Testis (tissue), 3 donors: Measurements from ENCODE around the gene GRIA3. TPM values are rescaled to one million over a fixed set of nuclear protein-coding genes. Genes with fewer than 3 reads are reported as not detected.

ENCODE experiments used
- DNase-seq: peaks from one replicate; pipeline ENCODE4 v3.0.0-alpha.2; 2019
- H3K27ac ChIP-seq, 2 donors: fragments of 200-600 bp; sonication (generic); one replicate each; pipeline ENCODE4 v1.5.1; 2019
- H3K27me3 ChIP-seq: fragments of 200-600 bp; sonication (generic); one replicate; pipeline ENCODE4 v1.5.1; 2019
- H3K36me3 ChIP-seq: fragments of 200-600 bp; sonication (generic); one replicate; pipeline ENCODE4 v1.5.1; 2017; ENCODE audit warnings: low read depth; ENCODE audit errors: missing control alignments
- H3K4me1 ChIP-seq: fragments of 200-600 bp; sonication (generic); one replicate; pipeline ENCODE4 v1.5.1; 2019
- H3K4me3 ChIP-seq, 2 donors: fragments of 200-600 bp; sonication (generic); one replicate each; pipeline ENCODE4 v1.5.1; 2017 to 2019
- H3K9me3 ChIP-seq: fragments of 200-600 bp; sonication (generic); one replicate; pipeline ENCODE4 v1.5.1; 2017
- POLR2A ChIP-seq: fragments of 450-650 bp; IDR thresholded peaks from one replicate; pipeline ENCODE4 v1.6.1; 2017; ENCODE audit warnings: antibody characterized with exemption, mild to moderate bottlenecking, moderate library complexity
- WGBS, 2 donors: methylation state at CpG; one replicate each; pipeline ENCODE4 v1.1.5; 2018; 5-methylcytosine and 5-hydroxymethylcytosine counted together
- intact Hi-C: fragments of 100-400 bp; cut with DNase I; formaldehyde crosslinking; loops from one replicate; pipeline ENCODE4 v1.15.1; 2023; ENCODE audit warnings: low total_unique reads
- polyA plus RNA-seq: library from polyadenylated mRNA; stranded (reverse); fragments of 350-450 nt; fragmentation: Illumina TruSeq; extraction: RNeasy Lipid Tissue Mini Kit (QIAGEN cat#74804); gene quantifications from one replicate; pipeline ENCODE4 v1.2.3, GENCODE V29; 2014; ENCODE audit warnings: low read depth, low replicate concordance; ENCODE audit not compliant: insufficient read depth
- total RNA-seq, 2 donors: library from RNA; depleted of rRNA; stranded (reverse); fragments of >200 nt; gene quantifications; one replicate each; pipeline ENCODE4 v1.2.3, GENCODE V29; 2016
- TF ChIP-seq, protein P1 (sequence below), 3 experiments: fragments of 450-650 bp in 2 of 3; fragments of 200-600 bp in 1 of 3; sonication (generic) in 1 of 3; IDR thresholded peaks; one replicate each; pipeline ENCODE4 v1.5.1; 2016 to 2019; ENCODE audit warnings: antibody characterized with exemption in 3 of 3, mild to moderate bottlenecking in 2 of 3, moderate library complexity in 1 of 3

The GRIA3 gene
- total and polyA plus RNA-seq, 3 donors from 2014 or later, result 1.2 to 2.4 (median 2.0) TPM

DNA sequence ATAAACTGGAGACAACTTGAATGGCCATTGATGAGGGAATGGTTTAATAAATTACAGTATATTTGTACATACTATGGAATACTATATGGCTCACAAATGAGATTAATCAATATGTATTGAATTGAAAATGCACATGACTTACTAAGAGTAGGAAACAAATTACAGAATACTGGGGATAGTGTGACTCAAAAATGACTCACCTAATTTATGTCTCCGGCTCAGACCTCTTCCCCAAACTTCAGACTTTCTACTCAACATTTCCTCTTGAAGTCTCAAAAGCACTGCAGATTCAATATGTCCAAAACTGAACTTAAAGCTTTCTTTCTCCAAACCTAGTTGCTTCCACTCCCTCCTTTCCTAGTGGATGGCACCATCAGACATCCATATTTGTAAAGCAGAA is 28.8 kb upstream of the GRIA3 start:
- no peaks in the 10 kb centered on the region for H3K36me3 ChIP-seq

DNA sequence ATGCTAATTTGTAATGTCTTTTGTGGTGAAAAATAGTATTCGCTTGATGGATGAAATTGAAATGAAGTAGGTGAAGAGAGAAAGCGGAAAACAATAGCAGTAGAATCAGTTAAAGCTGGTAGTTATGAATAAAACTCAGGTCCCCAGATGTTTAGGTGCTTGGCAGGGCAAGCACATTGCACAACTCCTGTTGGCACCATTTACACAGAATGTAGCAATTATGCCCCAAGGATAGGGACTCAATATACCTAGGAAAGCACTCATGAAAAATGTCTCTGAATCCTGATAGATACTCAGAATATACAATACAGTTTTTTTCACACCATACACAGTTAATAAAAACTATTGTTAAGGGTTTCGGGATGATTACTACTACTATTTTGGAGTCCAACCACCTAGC is 26.5 kb upstream of the GRIA3 start:
- no peak for DNase-seq
- intact Hi-C loops, result no loop called here
- H3K27ac ChIP-seq, result no peak overlapping the region
- WGBS, 2 donors, result 91 to 94% methylated on average over 3 of the region's 3 CpGs
- no peaks in the 10 kb centered on the region for H3K36me3 ChIP-seq
- no peaks in the 10 kb centered on the region for H3K4me1 ChIP-seq
- TF ChIP-seq POLR2A, result no peak
- TF ChIP-seq, protein P1, sequence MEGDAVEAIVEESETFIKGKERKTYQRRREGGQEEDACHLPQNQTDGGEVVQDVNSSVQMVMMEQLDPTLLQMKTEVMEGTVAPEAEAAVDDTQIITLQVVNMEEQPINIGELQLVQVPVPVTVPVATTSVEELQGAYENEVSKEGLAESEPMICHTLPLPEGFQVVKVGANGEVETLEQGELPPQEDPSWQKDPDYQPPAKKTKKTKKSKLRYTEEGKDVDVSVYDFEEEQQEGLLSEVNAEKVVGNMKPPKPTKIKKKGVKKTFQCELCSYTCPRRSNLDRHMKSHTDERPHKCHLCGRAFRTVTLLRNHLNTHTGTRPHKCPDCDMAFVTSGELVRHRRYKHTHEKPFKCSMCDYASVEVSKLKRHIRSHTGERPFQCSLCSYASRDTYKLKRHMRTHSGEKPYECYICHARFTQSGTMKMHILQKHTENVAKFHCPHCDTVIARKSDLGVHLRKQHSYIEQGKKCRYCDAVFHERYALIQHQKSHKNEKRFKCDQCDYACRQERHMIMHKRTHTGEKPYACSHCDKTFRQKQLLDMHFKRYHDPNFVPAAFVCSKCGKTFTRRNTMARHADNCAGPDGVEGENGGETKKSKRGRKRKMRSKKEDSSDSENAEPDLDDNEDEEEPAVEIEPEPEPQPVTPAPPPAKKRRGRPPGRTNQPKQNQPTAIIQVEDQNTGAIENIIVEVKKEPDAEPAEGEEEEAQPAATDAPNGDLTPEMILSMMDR (IDR thresholded peaks at IDR 0.05), result no peak
- H3K27me3 ChIP-seq, result no peaks in the 10 kb centered on the region
- H3K9me3 ChIP-seq, result no peaks in the 10 kb centered on the region
- H3K4me3 ChIP-seq, result no peak overlapping the region

More for the DNA sequence above, 28.8 kb upstream of the GRIA3 start:
- Histone ChIP-seq H3K27ac (no peak overlapping the region), H3K4me3 (no peak overlapping the region), H3K4me1 (no peaks in the 10 kb centered on the region), H3K9me3 (no peaks in the 10 kb centered on the region), H3K27me3 (no peaks in the 10 kb centered on the region)
- DNase-seq, result no peak
- intact Hi-C loops, result no loop called here
- WGBS, 2 donors, result 90 to 93% methylated on average over 1 of the region's 1 CpG
- TF ChIP-seq, protein P1 (IDR thresholded peaks at IDR 0.05), result no peak
- no peak for TF ChIP-seq POLR2A

DNA sequence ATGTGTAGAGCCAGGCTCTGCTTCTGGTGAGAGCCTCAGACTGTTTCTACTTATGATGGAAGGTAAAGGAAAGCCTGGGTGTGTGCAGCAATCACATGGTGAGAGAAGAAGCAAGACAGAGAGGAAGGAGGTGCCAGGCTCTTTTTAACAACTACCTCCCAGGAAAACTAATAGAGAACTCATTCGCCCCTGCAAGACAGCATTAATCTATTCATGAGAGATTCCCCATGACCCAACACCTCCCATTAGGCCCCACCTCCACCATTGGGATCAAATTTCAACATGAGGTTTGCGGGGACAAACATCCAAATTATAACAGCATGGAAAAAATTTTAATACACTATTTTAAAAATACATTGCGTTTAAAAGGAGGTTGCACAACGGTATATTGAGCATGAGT is 24.7 kb upstream of the GRIA3 start:
- intact Hi-C loops, result no loop called here
- Histone ChIP-seq H3K27ac (no peak overlapping the region), H3K4me1 (no peaks in the 10 kb centered on the region), H3K9me3 (no peaks in the 10 kb centered on the region), H3K36me3 (no peaks in the 10 kb centered on the region), H3K4me3 (no peak overlapping the region), H3K27me3 (no peaks in the 10 kb centered on the region)
- WGBS, 2 donors, result 79 to 98% methylated on average over 4 of the region's 4 CpGs
- TF ChIP-seq POLR2A, result no peak
- TF ChIP-seq, protein P1 (IDR thresholded peaks at IDR 0.05), result no peak
- DNase-seq, result no peak

DNA sequence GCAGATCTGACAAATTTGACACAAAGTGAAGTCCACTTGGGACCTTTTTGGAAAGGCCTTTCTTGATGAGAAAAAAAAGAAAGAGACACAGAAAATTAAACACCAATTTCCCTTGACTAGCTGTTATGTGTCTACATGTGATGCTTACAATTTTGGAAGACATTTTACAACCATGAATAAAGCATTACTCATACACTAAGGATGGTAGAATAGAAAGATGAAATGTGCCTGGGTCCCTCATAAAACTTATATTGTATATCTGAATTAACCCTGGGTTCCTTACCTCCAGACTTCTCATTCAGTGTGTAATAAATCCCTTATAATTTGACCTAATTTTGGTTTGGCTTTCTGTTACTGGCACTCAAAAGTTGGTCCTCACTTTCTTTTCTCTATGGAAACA is 16.5 kb upstream of the GRIA3 start:
- H3K4me3 ChIP-seq, result no peak overlapping the region
- DNase-seq, result no peak
- H3K4me1 ChIP-seq, result no peaks in the 10 kb centered on the region
- no peak for TF ChIP-seq POLR2A
- TF ChIP-seq, protein P1 (IDR thresholded peaks at IDR 0.05), result no peak
- H3K27ac ChIP-seq, result no peak overlapping the region
- intact Hi-C loops, result no loop called here
- H3K27me3 ChIP-seq, result no peaks in the 10 kb centered on the region
- H3K36me3 ChIP-seq, result no peaks in the 10 kb centered on the region
- H3K9me3 ChIP-seq, result no peaks in the 10 kb centered on the region

DNA sequence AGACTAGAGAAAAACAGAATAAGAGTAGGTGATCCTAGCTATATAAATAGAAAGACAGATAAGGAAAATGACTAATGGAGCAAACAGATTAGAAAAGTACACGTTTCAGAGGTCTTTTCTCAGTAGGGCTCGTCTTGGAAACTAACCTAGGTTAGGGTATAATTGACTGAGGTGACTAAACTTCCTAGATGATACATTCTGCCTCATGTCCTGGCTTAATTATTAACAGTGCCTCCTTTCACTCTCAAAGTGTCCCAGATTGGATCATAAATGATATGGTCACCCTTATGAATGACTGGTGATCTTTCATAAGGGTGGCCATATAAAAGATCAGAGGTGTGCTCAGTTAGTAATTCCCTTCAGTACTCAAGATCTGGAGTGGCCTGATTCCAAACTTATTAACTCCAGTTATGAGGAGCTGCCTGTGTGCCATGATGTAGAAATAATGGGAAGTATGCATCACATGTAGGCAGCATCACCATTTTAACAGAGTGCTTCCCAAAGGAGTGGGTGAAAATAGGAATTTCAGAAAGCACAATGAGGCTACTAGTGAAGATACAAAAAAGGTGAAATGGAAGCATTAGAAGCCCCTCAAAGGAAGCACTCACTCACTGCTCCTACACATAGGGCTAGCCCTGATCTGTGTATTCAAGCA is 14.7 kb upstream of the GRIA3 start:
- DNase-seq, result no peak
- 61 to 78% methylated on average over 2 of the region's 2 CpGs for WGBS, 2 donors
- Histone ChIP-seq H3K36me3 (no peaks in the 10 kb centered on the region), H3K27ac (no peak overlapping the region), H3K27me3 (no peaks in the 10 kb centered on the region), H3K4me3 (no peak overlapping the region), H3K4me1 (no peaks in the 10 kb centered on the region), H3K9me3 (no peaks in the 10 kb centered on the region)
- intact Hi-C loops, result no loop called here
- TF ChIP-seq POLR2A, result no peak
- TF ChIP-seq, protein P1 (IDR thresholded peaks at IDR 0.05), result no peak
